Stimulated activated CD8-positive, alpha-beta memory T cell treated with anti-CD3 and anti-CD28 coated beads, Interleukin-7, amount 100 ng/mL, for 24 hours (primary cell): ENCODE results near the gene EARS2.
"Not testable (repeated sequence)": the region's sequence is repeated elsewhere in the genome, so short reads cannot be mapped to it uniquely, and the experiment has no call there.

Source experiments
- DNase-seq: peaks from one replicate; pipeline ENCODE4 v3.0.0-alpha.2; 2020; ENCODE audit warnings: low read depth

The EARS2 gene

DNA sequence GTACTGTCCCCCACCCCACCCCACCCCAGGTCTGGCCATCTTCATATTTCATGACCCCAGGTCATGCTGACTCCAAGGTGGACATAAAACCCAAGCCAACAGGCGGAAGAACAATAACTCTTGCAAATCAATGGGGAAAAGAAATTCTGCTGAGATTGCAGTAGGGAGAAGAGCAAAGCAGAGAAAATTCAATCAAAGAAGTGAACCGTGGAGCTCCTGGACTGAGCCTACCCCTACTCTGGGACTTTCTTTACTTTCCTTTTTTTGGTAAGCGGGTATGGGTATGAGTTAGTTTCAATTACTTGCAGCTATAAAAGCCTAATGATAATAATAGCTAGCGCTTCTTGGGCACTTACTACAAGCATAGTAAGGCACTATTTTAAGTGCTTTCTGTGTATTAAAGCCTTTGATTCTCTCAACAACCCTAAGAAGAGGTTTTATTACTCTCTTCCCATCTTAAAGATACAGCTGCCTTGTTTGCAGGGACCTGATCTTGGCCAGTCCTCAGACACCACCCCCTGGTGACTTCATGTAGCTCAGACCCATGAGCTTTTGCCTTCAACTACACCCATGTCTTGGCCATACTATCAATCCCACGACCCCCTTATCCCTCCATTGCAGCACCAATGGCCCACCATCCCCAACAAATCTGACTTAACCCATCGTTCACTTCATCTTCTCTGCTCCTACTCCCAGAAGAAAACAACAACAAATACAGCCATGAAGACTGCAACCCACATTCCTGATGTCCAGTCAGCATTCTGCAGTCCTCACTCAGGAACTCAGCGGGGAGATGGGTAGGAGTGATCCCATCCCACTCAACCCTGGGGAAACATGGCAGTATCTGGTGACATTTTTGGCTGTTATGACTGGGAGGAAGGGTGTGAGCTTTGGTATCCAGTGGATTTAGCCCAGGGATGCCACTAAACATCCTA, 51.2 kb downstream of the EARS2 start:
- DNase-seq = no peak

- DNase-seq = no peak
These were observed 51.9 kb downstream of the EARS2 start for GRCh38 chr16:23505180-23505665.

DNA sequence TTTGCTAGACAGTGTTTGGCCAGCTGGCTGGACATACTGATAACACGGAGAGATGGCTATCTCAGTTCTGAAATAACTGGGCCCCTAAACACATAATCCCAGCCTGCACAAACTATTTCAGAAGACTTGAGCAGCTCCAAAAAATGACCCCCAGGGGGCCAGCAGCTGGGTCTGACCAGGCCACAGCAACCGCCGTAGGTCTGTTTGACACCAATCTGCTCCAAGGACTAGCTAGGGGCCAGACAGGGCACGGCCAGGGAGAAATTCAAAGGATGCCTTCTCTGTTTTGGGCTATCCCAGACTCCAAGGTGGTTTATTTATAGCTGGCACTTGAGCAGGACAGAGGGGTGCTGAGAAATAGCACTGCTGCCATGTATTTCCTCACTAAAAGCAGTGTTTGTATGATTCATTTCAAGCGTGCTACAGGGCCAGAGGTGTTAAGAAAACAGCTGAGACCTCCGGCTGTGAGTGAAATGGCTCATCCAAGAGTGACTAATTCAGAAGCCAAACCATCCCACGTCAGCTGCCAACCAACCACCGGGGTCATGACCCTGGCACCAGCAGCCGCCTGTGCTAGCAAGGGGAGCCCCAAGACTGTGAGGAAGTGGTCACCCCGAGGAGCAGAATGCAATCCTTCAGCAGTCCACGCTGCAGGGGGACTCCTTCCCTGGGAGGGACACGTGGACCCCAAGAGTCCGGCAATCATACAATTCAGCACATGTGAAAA, 52.5 kb downstream of the EARS2 start:
- DNase-seq = peak; percentile 61

DNA sequence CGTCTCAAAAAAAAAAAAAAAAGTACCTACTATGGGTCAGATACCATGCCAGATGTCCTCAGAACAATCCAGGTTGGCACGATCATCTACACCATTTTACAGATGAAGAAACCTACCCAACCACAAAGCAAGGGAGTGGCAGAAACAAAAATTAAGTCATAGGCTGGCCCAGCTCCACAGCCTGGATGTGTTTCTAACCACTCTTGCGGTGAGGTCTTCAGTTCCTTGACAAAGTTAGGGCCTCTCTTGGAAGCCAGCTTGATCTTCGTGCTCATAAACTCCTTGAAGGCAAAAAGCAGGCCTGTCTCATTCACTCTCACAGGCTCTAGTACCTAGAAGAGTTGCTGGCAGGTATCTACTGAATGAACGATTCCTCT, 53.1 kb downstream of the EARS2 start:
- DNase-seq = no peak

- DNase-seq = no peak
These were observed 54.7 kb downstream of the EARS2 start for GRCh38 chr16:23502466-23502865.

- DNase-seq = no peak
These were observed 55.9 kb downstream of the EARS2 start for GRCh38 chr16:23501291-23501690.

GRCh38 chr16:23500862-23501225, 56.3 kb downstream of the EARS2 start:
- no peak for DNase-seq

- no peak for DNase-seq
These were observed 56.8 kb downstream of the EARS2 start for GRCh38 chr16:23500212-23500861.

DNA sequence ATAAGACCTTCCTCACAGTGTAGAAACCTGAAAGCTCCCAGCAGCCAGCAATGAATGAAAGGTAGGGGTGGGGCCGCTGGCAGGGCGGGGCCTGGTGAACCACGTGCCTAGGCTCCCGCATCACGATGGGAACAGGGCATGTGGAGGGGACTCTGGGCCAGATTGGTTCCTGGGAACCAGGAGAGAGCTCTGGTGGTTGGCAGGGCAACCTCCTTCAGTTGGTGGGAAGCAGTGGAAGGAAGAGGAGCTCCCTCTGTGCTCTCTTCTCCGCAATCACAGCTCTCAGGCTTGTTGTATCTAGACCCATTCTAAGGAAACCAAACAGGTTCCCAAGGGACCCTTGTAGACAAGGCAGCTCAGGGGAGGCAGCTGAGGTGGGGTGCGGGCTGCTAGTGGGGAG, 57.3 kb downstream of the EARS2 start:
- no peak for DNase-seq

GRCh38 chr16:23498863-23499262, 58.3 kb downstream of the EARS2 start:
- no peak for DNase-seq

GRCh38 chr16:23497543-23497868, 59.6 kb downstream of the EARS2 start:
- no peak for DNase-seq

DNA sequence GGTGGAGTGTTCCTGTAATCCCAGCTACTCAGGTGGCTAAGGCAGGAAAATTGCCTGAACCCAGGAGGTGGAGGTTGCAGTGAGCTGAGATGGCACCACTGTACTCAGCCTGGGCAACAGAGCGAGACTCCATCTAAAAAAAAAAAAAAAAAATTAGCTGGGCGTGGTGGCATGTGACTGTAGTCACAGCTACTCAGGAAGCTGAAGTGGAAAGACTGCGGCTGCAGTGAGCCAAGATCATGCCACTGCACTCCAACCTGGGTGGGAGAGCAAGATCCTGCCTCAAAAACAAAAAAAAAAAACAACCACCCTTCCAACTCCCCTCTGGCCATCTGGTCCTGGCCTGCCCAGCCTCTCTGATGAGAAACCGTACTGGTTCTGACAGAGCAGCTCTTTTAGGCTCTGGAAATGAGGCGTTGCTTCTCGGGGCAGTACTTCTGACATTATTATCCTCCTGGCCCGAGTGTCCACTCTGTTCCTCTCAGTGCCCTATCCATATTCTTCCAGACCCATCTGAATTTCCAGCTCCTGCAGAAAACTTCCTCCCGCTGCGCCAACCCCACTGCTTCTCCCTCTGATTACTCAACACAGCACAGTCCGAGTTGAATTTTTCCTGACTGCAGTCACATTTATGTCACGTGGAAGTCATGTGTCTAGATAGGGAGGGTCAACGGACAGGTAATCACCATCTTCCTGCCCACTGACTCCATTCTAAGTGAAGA, 60.2 kb downstream of the EARS2 start:
- DNase-seq = no peak

- DNase-seq = no peak
These were observed 61.5 kb downstream of the EARS2 start for GRCh38 chr16:23495671-23496070.

DNA sequence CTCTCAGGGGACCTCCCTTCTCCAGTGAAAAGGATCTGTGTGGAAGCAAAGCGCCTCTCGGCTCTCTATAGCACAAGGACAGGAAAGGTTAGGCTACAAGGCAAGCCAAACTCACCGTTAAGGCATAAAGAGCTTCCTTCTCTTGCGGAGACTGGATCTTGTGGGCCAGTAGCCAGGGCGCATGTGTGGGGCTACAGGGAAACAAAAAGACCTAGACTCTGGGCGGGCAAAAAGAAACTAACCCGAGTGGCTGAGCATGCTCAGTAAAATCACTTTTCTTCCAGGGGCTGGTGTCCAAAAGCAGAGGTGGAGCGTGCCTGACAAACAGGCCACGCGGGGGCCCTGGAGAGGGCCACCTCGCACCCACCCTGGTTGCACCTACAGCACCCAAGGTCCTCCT, 63.0 kb downstream of the EARS2 start:
- DNase-seq = no peak

DNA sequence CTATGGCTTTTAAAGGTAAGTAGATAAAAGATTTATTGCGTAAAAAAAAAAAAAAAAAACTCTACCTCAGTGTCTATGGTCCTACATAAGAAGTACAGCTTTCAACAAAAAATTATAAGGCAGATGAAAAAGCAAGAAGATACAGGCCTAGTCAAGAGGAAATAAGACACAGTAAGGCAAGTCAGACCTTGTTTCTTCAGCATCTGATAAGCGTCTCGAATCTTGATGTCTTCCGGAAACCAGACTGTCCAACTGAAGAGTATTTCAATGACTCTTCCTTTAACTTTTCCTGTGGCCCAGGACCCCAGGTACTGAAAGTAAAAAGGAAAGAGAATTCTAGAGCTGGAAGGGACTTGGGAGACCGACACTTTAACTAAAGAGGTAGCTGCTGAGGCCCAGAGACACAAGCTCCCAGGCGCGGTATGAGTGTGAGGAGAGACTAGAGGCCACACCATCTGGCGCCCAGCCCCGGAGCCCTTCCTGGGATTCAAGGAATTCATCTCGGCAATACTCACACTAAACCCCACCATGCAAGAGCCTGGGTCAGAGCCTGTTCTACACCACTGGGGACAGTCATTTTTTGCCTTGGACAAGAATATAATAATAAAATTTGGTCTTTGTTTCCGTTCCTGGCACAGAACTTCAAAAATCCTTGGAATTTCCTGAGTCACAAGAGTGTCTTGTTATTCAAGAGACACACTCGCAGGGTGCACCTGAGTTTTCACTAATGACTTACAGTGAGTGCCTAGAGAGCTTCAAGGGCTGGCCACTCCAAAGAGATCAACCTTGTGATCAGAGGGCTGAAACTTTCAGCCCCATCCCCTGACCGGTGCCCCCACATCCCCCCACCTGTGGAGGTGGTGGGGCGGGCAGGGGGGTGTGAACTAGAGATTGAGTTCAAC, 65.4 kb downstream of the EARS2 start:
- no peak for DNase-seq

- no peak for DNase-seq
These were observed 70.7 kb downstream of the EARS2 start for GRCh38 chr16:23486480-23486879.

DNA sequence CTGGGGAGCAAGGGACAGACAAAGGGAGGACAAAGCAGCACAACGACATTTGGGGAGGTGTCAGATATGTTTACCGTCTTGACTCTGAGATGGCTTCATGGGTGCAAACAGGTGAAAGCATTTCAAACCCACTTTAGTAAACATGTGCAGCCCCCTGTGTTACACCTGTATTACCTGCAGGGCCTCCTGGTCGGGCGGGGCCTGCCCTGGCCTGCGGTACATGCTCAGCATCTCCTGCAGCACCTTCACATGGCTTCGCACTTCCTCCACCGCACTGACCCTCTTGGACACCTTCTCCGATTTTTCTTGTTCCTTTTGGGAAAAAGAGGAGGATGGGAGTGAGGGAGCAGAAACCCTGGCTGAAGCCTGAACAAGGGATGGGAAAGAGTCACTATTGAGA, 71.3 kb downstream of the EARS2 start:
- DNase-seq = no peak

GRCh38 chr16:23485257-23485614, 71.9 kb downstream of the EARS2 start:
- no peak for DNase-seq

- no peak for DNase-seq
These were observed 72.5 kb downstream of the EARS2 start for GRCh38 chr16:23484510-23485256.

DNA sequence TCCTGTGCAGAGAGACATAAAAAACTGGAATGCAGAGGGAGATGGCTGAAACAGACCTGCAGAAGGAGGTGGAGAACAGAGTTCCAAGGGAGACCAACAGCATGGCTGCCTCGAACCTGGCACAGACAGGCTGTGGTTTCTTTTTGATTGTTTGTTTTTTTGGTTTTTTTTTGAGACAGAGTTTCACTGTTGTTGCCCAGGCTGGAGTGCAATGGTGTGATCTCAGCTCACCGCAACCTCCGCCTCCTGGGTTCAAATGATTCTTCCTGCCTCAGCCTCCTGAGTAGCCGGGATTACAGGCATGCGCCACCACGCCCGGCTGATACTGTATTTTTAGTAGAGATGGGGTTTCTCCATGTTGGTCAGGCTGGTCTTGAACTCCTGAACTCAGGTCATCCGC, 73.7 kb downstream of the EARS2 start:
- not testable (repeated sequence) for DNase-seq

- no peak for DNase-seq
These were observed 74.4 kb downstream of the EARS2 start for GRCh38 chr16:23482778-23483177.
